GM19328 (cell line): ENCODE results near the gene ADPRM.

Experiments used
- ATAC-seq: cut with Tn5 transposase; IDR thresholded peaks from one replicate; pipeline ENCODE4 v1.9.1; 2021; ENCODE audit warnings: mild to moderate bottlenecking, moderate library complexity; ENCODE audit not compliant: unreplicated experiment

ADPRM gene

DNA sequence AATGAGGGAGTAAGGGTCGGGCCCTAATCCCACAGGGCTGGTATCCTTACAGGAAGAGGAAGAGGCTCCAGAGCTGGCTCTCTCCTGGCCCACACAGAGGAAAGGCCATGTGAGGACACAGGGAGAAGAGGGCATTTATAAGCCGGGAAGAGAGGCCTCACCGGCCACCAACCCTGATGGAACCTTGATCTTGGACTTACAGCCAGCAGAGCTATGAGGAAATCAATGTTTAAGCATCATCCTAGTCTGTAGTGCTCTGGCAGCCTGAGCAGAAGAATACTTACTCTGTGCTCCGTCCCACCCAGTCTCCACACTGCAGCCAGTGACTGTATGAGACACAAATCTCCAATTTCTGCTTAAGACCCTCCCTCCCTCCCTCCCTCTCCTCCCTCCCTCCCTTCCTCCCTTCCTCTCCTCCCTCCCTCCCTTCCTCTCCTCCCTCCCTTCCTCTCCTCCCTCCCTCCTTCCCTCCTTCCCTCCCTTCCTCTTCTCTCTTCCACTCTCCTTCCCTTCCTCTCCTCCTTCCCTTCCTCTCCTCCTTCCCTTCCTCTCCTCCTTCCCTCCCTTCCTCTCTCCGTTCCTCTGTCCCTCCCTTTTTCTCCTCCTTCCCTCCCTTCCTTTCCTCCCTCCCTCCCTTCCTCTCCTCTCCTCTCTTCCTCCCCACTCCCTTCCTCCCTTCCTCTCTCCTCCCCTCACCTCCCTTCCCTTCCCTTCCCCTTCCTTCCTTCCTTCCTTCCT lies 41.3 kb downstream of the ADPRM start:
- no peak for ATAC-seq

DNA sequence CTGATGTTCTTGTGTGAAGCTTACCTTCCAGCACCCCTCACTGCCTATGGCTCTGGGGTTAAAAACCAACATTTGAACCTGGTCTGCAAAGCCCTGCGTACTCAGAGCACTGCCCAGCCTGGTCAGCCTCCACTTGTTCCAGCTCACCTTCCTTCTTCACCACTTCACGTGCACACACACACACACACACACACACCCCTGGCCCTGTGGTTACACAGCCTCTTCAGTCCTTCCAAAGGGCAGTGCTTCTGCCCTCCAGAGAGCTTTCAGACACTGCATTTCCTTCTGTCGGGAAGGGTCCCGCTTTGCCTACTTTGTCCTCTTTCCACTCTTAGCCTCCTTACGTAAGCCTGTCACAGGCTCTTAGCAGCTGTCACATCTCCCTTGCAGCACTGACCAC lies 42.0 kb downstream of the ADPRM start:
- no peak for ATAC-seq

DNA sequence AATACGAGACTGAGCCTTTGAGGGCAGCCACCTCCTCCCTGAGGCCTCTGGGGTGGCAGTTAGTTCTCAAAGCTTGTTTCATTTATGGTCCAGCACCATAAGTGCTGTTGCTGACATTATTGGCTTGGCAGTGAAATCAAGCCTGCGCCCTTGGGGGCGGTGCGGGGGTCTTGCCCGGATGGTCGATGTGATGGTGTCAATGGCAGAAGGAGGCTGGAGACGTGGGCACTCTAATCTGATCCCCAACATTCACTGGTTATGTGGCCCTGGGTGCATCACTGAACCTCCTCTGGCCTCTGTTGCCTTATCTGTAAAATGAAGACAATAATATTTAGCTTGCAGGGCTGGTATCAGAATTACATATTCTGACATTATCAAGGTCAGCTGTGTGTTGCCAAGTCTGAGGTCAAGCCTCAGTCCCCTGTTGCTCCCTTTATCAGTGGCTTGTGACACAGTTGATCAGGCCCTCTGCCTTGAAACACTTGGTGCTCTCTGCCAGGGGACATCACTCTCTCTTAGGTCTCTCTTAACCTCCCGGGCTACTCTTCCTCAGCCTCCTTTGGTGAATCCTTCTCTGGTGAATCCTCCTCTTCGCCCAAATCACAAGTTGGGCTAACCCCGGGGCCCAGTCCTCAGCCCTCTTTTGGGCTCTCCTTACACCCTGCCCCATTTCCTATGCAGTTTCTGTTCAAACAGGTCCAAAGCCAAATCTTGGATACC lies 44.2 kb downstream of the ADPRM start:
- ATAC-seq, result no peak

DNA sequence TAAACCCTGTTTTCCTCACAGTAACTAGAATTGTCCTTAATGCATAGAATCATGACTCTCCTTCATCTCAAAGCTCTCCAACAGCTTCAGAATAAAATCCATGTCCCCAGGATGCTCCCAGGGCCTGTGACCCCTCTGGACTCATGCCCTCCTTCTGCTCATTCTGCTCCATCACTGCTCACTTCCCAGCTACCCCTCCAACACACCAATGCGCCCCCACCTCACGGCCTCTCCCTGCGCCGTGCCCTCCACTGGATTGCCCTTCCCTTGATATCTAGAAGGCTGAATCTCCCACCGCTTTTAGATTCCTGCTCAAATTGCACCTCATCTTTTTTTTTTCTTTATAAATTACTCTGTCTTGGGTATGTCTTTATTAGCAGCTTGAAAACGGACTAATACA lies 45.0 kb downstream of the ADPRM start:
- ATAC-seq, result no peak

DNA sequence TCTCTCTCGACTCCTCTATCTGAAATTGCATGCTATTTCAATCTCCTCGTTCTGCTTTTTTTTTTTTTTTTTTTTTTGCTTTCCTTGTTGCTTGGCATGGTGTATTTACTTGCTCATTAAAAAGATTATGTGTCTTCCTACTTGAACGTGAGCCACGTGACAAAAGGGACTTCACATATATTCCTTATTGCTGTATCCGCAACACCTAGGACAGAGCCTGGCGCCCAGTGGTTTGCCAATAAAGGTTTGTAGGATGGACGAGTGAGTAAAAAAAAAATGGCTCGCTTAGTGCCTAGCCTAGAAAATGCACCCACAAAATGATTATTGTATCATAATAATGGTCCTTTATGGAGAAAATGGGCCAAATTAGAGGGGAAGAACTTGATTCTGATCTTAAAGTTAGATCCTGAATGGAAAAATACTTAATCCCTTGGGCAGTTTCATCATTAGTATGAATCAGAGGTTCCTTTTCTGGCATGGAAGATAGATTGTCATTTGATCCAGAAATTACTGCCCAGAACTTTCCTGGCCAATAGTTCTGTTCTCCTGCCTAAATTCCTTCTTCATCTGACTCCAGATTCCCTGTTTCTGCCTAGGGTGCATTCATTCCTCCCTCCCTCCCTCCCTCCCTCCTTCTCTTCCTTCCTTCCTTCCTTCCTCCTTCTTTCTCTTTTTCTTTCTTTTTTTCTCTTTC lies 46.1 kb downstream of the ADPRM start:
- ATAC-seq, result no peak

DNA sequence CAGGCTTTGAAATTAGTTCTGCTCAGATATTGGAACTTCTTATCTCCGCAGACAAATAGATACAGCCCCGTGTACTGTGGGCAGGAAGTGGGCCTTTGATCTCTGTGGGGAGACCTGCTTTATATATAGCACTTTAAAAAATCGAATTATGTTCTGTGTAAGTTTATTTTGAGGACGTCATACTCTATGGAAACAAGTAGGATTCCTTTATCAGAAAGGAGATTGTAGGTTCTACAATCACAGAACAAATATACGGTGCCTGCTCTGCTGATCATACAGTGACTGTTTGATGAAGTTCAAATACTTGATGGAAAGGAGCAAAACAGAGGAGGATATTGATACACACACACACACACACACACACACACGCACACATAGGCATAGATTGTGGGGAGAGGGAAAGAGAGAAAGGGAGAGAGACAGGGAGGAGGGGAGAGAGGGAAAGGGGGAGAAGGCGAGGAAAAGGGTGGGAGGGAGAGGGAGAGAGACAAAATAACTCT lies 47.2 kb downstream of the ADPRM start:
- ATAC-seq, result no peak

DNA sequence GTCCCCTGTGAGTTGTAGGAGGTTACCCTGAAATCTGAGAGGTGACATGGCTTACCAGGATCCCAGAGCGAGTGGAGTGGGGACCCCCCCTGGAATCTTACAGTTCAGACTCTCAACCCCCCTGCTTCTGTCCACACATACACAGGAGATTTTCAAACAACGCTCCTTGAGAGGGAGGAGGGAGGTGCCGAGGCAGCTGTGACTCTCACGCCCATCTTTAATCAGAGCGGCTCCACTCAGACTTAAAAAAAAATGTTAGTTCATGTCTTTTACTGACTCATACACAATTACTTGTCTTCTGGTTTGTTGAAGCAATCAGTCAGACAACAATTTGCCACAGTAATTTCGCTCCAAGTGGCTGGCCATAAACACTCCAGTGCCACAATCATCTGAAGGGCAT lies 47.8 kb downstream of the ADPRM start:
- ATAC-seq, result no peak

DNA sequence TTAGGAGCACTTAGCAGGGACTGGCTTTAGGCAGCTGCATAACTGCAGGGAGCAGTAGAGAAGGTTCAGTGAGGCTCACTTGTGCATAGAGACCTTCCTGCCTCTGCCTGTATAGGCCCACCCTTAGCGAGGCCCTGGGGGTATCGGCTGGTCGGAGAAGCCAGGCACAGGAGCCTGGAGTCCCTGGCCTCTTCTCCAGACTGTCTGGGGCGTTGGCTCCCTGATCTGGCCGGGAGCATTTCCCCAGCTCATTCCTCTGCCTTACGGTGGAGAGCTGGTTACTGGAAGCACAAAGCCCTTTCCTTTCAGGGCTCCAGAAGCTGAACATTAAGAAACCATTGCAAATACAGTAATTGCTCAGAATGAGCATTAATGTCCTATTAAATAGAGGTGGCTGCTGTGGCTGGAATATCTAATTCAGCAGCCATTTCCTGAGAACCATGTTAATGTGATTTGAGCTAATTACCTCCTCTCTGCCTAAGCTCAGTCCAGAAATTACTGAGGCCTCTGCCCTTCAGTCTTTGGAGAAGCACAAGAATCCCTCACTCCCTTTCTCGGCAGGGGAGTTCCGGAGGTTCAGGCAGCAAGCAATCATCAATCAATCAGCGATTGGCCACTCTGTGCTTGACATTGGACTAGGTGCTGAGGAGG lies 51.3 kb downstream of the ADPRM start:
- ATAC-seq, result no peak

DNA sequence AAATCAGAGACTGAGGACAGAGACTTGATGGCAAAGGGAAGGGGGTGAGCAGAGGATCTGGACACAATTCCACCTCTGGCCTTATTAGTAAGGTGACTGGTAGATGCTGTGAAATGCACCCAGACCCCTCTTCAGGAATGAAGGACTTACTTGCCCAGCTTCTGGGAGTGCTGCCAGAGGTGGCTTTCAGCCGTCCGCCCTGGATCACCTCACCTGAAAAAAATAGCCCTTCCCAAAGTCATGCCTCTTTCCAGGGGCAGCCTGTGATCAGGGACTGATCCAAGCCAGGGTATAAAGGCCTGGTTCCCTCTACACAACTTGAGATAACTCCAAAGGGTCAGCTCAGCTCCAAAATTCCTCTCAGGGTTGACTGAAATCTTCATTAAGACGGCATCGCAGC lies 52.8 kb downstream of the ADPRM start:
- no peak for ATAC-seq

DNA sequence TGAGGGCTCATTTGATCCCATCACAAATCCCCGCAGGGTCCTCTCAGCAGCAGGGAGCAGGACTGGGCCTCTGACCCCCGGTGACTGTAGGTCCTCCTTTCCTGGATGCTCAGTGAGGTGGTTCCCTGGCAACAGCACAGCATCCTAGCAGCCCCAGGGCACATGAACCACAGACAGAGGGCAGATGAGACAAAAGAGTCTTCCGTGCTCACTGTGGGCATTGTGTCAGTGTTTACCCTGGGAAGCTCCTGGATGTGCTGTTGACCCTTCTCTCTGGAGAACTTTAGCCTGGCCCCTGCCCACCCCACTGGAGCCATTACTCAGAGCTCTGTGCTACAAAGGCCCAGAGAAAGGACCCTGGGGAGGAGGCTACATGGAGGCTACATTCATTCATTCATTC lies 54.2 kb downstream of the ADPRM start:
- no peak for ATAC-seq

DNA sequence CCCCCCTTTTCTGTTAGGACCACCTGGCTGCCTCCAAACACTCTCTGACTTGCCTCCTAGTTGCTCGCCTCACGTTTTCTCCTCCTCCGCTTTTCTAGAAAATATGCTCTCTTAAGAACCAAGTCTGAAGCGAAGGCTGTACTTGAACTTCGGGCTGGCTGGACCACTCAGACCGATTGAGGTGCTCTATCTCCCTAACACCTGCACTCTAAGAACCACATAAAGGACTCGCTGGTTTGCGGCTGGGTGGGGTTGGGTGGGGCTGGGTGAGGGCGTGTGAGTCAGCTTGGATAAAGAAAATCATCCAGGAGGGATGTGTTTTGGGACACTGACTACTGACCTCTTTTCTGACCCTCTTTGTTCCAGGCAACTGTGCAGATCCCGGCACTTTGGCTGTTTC lies 55.3 kb downstream of the ADPRM start:
- no peak for ATAC-seq

DNA sequence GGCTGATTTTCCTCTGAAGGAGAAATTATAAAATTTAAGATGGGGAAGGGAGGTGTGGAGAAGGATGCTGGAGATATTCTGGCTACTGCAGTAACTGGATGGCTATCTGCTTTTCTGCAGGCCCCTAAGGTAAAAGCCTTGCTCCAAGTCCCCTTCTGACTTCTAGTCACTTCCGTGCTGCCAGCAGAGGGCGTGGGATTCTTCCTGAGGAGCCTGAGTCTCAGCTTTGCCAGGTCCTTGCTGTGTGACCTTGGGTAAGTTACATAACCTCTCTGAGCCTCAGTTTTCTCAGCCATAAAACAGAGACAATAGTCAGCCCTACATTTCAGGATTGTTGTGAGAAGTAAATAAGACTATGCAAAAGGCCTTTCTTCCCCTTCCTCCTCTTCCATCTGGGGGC lies 56.7 kb downstream of the ADPRM start:
- no peak for ATAC-seq

DNA sequence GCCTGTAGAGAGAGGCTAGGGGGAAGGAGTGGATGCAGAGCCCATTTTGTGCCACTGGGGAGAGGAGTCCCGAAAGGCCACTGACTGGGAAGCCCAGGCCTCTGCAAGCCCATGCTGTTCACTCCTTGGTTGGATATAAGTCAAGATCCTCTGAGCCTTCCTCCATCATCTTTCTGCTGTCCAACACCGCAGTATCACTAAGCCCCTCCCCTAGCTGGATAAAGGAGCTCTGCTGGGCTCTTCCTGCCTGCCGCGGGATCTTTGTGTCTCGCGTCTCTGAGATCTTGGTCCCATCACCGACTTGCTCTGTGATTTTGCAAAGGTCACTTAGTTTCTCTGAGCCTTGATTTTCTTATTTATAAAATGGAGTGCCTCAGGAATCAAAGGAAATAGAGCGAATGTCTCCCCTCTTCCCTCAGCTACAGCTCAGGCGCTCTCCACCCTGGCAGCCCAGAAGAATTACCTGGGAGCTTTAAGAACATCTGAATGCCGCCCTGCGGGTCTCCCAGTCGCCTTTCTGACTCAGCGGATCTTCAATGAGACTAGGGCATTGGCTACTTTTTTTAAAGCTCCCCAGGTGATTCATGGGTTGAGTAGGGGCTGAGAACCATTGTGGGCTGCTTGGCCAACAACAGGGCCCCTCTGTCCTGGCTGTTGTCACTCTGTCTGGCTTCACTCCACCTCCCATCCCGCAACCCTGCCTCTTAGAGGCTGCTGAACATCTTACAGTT lies 57.6 kb downstream of the ADPRM start:
- no peak for ATAC-seq

DNA sequence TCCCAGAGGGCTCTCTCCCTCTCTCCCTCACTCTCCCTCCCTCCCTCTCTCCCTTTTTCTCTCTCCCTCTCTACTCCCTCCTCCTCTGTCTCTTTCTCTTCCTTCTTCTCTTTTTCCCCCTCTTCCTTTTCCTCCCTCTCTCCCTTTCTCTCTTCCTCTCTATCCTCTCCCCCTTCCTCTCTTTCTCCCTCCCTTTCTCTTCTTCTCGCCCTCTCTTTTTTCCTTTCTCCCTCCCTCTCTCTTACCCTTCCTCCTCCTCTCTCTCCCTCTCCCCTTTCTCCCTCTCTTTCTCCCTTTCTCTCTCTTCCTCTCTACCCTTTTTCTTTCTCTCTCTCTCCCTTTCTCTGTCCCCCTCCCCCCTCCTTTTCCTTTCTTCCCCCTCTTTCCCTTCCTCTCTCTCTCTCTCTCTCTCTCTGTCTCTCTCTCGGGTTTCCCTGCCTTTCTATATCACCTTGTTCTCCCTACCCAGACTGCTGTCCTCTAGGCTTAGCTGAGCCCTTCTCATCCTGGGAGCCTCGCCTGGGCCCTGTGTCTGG lies 58.3 kb downstream of the ADPRM start:
- no peak for ATAC-seq

DNA sequence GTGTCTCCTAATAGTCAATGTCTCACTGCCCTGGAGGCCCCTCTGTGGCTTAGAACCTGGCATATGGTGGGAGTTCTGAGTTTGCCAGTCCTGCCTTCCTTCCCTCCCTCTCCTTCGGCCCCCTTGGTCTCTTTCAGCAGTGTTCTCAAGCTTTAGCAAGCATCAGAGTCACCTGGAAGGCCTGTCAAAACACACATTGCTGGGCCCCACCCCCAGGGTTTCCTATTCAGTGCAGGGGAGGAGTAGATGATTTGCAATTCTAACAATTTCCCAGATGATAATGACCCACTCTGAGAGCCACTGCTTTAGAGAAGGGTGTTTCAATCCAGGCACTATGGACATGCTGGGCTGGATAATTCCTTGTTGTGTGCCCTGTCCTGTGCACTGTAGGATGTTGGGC lies 58.8 kb downstream of the ADPRM start:
- ATAC-seq, result no peak

DNA sequence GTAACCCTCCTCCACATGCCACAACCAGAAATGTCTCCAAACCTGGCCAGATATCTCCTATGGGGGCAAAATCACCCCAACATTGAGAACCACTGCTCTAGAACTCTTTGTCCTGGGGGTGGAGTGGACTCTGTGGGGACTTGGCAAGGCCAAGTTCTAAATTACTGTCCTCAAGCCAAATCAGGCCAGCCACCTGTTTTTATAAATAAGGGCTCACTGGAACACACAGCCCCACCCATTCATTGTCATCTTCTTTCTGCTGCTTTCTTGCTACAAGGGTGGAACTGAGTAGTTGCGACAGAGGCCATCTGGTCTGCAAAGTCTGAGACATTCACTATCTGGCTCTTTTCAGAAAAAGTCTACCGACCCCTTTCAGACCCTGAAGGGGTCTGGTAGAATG lies 59.2 kb downstream of the ADPRM start:
- ATAC-seq, result no peak

DNA sequence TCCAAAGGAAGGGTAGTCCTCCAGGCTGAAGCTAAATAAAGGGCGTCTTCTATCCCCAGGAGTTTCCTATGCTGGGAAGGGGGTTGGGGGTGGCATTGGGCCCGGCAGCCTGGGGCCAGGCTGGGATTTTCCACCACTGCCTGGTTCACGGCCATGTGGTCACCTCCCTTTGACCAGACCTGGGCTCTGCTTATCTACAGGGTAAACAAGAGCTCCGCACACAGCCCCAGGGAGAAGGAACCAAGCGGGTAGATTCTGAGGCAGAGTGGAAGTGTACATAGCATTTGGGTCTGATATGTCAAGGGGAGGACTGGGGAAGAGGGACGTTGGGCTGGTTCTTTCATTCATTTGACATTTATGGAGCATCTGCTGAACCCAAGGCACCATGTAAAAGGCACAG lies 59.7 kb downstream of the ADPRM start:
- no peak for ATAC-seq

DNA sequence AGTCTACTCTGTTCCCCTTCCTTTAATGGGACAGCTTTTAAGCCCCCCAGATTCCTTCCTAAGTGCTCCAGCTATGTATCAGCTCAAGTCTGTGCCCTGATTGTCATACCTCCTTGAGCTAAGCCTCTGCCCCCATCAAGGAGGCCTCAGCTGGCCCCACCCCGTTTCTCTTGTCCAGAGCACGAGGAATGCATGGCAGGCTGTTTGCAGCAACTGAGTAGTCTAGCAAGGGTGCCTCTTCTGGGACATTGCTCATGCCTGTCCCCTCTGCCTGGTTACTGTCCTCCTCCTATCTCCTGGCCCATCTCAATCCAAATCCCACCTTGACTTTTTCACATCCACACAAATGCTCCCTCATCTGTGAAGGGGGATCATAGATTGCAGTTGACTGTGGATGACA lies 60.3 kb downstream of the ADPRM start:
- ATAC-seq, result no peak

DNA sequence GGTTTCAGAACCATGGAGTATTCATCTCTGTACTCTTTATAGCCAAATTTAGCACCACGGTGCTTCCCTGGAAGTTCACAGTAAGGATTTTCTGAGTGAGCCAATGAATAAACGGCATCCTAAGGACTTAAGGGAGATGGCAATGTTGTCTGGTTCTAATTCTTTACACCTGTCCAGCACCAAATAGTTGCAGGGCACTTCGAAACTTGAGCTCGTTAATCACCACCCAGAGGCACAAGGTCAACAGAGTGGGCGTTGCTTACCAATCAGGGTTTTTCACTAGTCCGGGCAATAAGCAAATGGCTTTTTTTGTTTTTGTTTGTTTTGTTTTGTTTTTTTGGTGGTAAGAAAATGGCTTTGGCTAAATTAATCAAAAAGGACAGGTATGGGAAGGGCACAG lies 60.7 kb downstream of the ADPRM start:
- ATAC-seq, result no peak
